Glomerular endothelial cell (primary cell): ENCODE results near the gene UGT1A5. TPM values are rescaled to one million over a fixed set of nuclear protein-coding genes. Genes with fewer than 3 reads are reported as not detected.

Experiments
- DNase-seq: peaks from one replicate; pipeline ENCODE4 v3.0.0-alpha.2; 2011; ENCODE audit warnings: low read depth, low spot score; ENCODE audit errors: extremely low read depth
- total RNA-seq: library from RNA; depleted of rRNA; stranded (reverse); fragments of >200 nt; gene quantifications from 2 replicates; pipeline ENCODE4 v1.2.3, GENCODE V29; 2015

Gene UGT1A5
- total RNA-seq, 1 donor from 2014 or later: not detected

GRCh38 chr2:233803994-233804393, 91.3 kb downstream of the UGT1A5 start:
- no peak for DNase-seq

GRCh38 chr2:233807215-233807865, 94.6 kb downstream of the UGT1A5 start:
- no peak for DNase-seq

DNA sequence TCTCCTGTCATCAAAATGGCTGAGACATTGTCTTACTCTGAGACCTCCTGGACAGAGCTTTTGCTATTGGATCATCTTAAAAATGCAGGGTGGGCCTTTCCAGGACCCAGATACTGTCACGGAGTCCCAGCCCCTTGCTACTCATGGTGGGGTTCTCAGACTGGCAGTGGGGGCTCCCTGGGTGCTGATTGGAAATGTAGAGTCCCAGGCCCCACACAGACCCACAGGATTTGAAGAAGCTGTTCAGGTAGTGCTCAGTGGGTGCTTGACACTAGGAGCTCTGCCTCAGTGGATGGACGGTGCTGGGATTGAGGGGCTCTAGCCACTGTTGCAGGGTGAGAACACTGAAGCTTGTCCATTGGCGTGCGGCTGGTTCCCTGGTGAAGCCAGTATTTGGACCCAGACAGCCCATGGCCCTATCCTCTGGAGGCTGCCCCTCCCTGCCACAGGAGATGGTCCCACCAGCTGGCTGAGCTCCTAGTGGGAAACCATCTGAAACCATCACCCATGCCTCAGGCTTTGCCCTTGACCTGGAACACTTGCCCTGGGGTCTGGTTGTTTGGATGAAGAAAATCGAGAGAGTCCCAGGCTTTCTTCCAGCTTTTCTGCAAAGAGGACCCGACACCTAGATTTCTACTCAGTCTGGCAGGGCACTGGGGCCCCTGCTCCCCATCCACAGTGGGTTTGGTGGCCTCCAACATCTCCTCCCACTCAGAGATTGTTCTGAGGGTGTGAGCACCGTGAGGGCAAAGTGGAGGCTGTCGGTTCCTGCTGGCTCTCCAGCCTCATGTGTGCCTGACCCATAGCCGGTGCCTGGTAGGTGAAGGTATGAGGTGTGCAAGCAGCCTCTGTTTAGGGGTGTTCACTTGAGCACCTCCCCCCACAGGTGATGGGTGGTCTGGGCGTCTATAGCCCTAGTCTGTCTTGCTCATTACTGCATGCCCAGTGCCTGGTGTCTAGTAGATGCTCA, 95.5 kb downstream of the UGT1A5 start:
- no peak for DNase-seq

DNA sequence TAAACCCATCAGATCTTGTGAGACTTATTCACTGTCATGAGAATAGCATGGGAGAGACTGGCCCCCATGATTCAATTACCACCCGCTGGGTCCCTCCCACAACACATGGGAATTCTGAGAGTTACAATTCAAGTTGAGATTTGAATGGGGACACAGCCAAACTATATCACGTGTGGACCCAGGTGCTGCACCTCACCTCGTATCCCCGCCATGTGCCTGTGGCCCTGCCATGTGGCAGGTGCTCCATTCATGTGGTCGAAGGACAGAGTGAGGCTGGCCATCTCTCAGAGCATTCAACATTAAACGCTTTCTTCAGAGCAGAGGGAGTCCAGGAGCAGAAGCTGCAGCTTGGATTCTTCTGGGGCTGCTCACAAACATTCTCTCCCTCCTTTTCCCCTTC, 97.7 kb downstream of the UGT1A5 start:
- DNase-seq: no peak

GRCh38 chr2:233811087-233811486, 98.4 kb downstream of the UGT1A5 start:
- no peak for DNase-seq

GRCh38 chr2:233811732-233812131, 99.0 kb downstream of the UGT1A5 start:
- DNase-seq: no peak

GRCh38 chr2:233813236-233814055, 100.7 kb downstream of the UGT1A5 start:
- no peak for DNase-seq

- no peak for DNase-seq
These were observed 101.5 kb downstream of the UGT1A5 start for GRCh38 chr2:233814056-233814835.

DNA sequence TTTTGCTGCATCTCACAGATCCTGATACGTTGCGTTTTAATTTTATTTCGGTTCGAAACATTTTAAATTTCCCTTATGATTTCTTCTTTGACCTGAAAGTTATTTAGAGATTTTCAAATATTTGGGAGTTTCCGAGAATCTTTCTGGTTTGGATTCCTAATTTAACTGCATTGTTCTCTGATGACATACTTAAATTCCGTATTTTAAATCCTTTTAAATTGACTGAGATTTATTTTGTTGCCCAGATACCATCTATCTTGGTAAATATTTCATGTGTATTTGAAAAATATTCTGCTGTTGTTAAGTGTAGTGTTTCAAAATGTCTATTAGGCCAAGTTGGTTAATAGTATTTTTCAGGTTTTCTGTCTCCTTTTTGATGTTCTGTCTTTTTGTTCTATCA, 103.2 kb downstream of the UGT1A5 start:
- DNase-seq: no peak

DNA sequence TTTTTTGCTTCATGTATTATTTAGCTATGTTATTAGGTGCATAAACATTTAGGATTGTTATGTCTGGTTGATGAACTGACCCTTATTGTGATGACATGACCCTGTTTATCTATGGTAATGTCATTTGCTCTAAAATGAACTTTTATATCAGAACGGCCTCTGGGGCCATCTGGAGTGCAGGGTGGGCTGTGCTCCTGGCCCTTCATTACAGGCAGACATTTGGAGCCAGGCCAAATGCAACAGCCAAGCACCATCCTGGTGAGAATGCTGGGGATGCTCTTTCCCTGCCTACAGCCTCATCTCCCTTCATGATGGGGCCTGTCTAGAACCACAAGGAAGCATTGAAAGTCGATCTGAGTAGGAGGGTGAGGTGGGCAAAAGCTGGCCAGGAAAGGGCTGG, 103.6 kb downstream of the UGT1A5 start:
- no peak for DNase-seq

DNA sequence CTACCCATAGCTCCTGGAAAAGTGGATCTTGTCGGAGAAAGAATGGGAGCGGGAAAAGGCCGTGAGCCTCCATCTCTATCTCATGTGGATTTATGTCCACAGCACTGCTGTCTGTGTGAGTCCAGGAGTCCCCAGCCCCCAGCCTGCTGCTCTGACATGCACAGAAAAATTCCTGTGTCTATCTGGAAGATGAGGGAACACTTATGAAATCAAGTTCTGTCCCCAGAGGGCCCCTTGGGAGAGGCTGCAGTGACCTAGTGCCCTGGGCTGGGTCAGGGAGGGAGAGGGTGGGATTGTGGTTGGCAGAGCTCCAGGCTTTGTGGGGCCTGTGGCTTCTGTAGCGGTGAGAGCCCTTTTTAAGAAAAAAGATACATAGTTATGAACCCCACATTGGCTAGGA, 104.1 kb downstream of the UGT1A5 start:
- DNase-seq: no peak

DNA sequence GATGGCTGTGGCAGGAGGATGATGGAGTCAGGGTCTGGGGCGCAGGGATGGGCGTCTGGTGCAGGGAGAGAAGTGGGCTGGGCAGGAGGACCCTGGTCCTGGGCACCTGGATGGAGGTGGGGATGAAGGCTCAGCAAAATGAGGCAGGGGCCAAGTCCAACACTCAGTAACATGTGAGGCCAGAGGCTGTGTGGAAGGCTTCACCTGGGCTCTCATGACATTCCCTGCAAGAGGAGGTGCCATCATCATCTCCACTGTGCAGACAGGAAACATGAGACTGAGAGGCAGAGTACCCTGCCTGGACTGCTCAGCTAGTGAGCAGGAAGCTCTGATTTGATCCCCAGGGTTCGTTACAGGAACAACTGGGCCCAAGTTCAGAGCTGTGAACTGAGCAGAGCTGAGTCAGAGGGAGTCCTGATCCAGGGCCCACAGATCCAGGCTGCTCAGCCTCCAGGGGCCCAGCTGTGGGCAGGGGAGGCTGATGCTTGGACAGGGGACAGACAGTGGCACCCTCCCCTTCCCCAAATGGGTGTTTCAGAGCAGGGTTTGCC, 104.7 kb downstream of the UGT1A5 start:
- no peak for DNase-seq

DNA sequence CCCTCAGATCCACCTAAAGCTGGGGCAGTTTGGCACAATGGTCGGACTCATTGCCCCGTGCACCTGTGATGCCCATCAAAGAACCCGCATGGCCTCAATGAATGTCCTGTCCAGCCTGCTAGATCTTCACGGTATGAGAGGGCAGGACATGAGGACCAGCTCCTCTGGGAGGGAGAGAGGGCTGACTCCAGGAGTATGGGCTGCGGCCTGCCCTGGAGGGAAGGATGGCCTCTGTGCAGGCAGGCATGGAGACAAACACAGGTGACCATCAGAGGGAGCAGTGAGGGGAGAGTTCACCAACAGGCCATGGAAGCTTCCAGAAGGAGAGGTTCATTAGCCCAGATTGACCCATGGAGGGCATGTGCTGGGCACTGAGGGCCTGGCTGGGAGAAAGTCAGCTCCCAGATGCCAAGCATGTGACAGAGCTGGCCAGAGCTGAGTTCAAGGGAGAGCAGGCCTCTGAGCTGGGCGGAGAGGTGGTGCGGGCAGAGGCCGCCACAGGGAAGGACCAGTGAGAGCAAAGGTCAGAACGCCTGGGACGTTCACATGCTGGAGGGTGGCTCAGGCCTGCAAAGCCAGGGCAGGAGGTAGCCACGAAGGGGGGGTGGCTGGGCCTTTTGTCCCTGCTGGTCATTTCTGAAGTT, 105.4 kb downstream of the UGT1A5 start:
- DNase-seq: no peak

- DNase-seq: no peak
These were observed 106.2 kb downstream of the UGT1A5 start for GRCh38 chr2:233818639-233819621.

DNA sequence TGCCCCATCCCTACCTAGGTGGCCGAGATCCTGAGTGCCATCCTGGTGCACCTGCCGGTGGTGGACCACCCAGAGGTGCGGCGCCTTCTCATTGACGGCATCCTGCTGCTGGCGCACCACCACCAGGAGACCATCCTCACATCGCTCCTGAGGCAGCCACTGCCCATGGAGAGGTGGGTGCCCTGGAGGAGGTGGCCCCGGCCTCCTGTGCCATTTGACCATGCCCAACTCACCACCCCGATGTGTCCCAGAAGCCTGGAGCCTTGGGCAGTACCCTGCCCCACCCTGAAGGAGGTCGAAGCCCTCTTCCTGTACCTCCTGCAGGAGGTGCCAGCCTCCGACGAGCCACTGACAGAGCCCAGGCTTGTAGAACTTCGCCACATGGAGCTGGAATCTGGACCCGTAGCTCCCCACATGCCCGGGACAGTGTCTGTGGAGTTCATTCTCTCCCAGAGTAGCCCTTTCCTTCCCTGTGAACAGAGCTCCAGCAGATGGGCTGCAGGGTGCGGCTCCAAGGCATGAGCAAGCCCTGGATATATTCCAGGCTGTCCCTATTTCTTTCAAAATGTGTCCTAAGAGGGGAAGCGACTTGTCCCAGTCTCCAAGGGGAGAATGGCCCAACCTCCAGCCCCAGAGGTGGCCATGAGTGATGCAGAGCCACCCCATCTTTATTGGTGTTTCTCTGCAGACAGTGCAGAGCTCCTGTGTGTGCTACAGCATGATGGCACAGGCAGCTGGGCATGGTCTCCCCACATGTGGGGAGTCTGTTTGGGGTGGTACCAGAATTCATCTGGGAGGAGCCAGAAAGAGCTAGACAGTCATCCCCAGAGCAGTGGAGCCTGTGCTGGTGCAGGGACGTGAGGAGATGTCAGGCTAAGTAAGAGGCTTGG, 107.4 kb downstream of the UGT1A5 start:
- DNase-seq: no peak

- no peak for DNase-seq
These were observed 108.0 kb downstream of the UGT1A5 start for GRCh38 chr2:233820774-233821105.

DNA sequence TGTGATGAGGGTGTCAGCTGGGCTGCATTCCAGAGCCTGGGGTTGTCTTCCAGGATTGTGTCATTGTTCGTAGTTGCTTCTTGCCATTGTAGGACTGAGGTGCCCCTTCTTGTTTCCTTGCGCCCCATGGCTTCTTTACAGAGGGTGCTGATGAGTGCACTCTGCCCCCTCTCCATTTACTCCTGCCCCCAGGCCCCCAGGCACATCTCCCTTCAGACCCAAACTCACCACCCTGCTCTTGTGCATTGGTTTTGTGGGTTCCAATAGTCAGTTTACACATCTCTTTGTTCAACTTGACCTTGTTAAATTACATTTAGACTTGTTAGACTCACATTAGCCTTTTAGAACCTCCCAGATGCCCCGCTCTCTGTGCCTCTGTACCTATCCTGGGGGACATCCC, 108.5 kb downstream of the UGT1A5 start:
- DNase-seq: no peak

- no peak for DNase-seq
These were observed 109.0 kb downstream of the UGT1A5 start for GRCh38 chr2:233821709-233822100.
